GM12873 (cell line): ENCODE data around the gene STAB1.

Source experiments
- TF ChIP-seq, protein P1 (sequence below): IDR thresholded peaks from 2 replicates; pipeline ENCODE4 v1.5.1; 2012; ENCODE audit warnings: low read depth, mild to moderate bottlenecking, moderate library complexity, low read length, control low read depth; ENCODE audit not compliant: insufficient read depth; ENCODE audit errors: missing control alignments

Gene STAB1

GRCh38 chr3:52484680-52485461, 10.3 kb upstream of the STAB1 start:
- TF ChIP-seq, protein P1, sequence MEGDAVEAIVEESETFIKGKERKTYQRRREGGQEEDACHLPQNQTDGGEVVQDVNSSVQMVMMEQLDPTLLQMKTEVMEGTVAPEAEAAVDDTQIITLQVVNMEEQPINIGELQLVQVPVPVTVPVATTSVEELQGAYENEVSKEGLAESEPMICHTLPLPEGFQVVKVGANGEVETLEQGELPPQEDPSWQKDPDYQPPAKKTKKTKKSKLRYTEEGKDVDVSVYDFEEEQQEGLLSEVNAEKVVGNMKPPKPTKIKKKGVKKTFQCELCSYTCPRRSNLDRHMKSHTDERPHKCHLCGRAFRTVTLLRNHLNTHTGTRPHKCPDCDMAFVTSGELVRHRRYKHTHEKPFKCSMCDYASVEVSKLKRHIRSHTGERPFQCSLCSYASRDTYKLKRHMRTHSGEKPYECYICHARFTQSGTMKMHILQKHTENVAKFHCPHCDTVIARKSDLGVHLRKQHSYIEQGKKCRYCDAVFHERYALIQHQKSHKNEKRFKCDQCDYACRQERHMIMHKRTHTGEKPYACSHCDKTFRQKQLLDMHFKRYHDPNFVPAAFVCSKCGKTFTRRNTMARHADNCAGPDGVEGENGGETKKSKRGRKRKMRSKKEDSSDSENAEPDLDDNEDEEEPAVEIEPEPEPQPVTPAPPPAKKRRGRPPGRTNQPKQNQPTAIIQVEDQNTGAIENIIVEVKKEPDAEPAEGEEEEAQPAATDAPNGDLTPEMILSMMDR = no peak

- TF ChIP-seq, protein P1 = no peak
These were observed 7.9 kb upstream of the STAB1 start for GRCh38 chr3:52487050-52487787.

DNA sequence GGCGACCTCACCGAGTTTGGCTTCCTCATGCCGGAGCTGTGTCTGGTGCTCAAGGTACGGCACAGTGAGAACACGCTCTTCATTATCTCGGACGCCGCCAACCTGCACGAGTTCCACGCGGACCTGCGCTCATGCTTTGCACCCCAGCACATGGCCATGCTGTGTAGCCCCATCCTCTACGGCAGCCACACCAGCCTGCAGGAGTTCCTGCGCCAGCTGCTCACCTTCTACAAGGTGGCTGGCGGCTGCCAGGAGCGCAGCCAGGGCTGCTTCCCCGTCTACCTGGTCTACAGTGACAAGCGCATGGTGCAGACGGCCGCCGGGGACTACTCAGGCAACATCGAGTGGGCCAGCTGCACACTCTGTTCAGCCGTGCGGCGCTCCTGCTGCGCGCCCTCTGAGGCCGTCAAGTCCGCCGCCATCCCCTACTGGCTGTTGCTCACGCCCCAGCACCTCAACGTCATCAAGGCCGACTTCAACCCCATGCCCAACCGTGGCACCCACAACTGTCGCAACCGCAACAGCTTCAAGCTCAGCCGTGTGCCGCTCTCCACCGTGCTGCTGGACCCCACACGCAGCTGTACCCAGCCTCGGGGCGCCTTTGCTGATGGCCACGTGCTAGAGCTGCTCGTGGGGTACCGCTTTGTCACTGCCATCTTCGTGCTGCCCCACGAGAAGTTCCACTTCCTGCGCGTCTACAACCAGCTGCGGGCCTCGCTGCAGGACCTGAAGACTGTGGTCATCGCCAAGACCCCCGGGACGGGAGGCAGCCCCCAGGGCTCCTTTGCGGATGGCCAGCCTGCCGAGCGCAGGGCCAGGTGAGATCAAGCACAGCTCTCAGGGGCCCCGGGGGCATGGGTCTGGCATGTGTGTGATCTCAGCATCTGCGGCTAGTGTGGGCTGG, 7.1 kb upstream of the STAB1 start:
- TF ChIP-seq, protein P1 = no peak

DNA sequence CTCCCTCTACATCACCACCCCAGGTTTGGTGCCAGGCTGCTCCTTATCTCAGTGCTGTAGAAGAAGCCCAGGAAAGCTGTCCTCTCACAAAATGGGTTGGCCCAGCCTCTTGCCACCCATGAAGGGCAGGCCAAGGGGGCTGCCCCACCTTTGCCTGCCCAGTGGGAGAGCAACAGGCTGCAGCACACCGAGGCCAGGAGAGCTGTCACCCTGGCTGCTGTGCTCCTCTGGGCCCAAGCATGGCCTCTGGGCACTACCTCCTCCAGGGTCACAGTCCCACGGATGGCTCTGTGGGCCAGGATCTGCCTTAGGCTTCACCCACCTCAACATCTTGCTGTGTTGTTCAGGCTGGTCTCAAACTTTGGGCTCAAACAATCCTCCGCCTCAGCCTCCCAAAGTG, 6.4 kb upstream of the STAB1 start:
- TF ChIP-seq, protein P1 = no peak

DNA sequence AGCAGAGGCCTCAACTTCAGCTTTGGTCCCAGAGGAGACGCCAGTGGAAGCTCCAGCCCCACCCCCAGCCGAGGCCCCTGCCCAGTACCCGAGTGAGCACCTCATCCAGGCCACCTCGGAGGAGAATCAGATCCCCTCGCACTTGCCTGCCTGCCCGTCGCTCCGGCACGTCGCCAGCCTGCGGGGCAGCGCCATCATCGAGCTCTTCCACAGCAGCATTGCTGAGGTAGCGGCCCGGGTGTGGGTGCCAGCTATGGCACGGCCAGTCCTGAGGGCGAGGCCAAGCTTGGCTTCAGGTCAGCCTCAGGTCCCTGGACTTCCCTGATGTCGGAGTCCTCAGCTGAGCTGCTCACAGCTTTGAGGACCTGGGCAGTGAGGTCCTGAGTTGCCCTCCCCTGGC, 5.7 kb upstream of the STAB1 start:
- TF ChIP-seq, protein P1 = no peak

- TF ChIP-seq, protein P1 = no peak
These were observed 4.9 kb upstream of the STAB1 start for GRCh38 chr3:52490035-52490938.
